AG04450 (cell line): Measurements from ENCODE around the gene ACTN4. TPM values are rescaled to one million over a fixed set of nuclear protein-coding genes. Genes with fewer than 3 reads are reported as not detected.
A peak's percentile ranks its signal among the peaks of the same experiment; 100 is the strongest.

Experiments used
- CTCF ChIA-PET: fragments of 300-600, 350-600 bp; formaldehyde crosslinking; extraction: SDS; loops from one replicate; lab custom pipeline; 2022; ENCODE audit warnings: antibody characterized with exemption, inconsistent platforms; lab: Charles Lee
- POLR2A ChIA-PET: fragments of 350-600 bp; formaldehyde crosslinking; extraction: SDS; loops from one replicate; lab custom pipeline; 2021; ENCODE audit warnings: antibody characterized with exemption, inconsistent platforms; lab: Yijun Ruan, JAX
- DNase-seq: peaks from one replicate; pipeline ENCODE4 v3.0.0-alpha.2; 2011; ENCODE audit warnings: low read depth, low spot score
- H3K27ac ChIP-seq: one replicate; pipeline ENCODE4 v1.5.1; 2012; ENCODE audit warnings: low read depth, low read length, control low read depth
- H3K27me3 ChIP-seq: one replicate; pipeline ENCODE4 v1.6.0; 2012; ENCODE audit warnings: low read length; ENCODE audit not compliant: control insufficient read depth, insufficient read depth
- H3K4me3 ChIP-seq: 2 replicates; pipeline ENCODE4 v1.5.1; 2011; ENCODE audit warnings: mild to moderate bottlenecking, low read depth, low read length, control low read depth
- H3K9me3 ChIP-seq: 2 replicates; pipeline ENCODE4 v1.5.1; 2012; ENCODE audit warnings: low read length; ENCODE audit not compliant: control insufficient read depth, insufficient read depth
- CTCF ChIP-seq: IDR thresholded peaks from 2 replicates; pipeline ENCODE4 v1.5.1; 2011; ENCODE audit warnings: low read depth, low read length, control low read depth, inconsistent platforms
- polyA plus RNA-seq: library from polyadenylated mRNA; depleted of rRNA; stranded (reverse); fragments of >200 nt; gene quantifications from 2 replicates; pipeline ENCODE4 v1.2.3, GENCODE V29; 2011

Gene ACTN4
- polyA plus RNA-seq, 1 experiment, result 300 TPM

GRCh38 chr19:38709671-38710415 lies 62.4 kb downstream of the ACTN4 start:
- peak overlapping the region; percentile 11 for H3K27ac ChIP-seq
- H3K4me3 ChIP-seq, result no peak overlapping the region
- no peak for TF ChIP-seq CTCF
- H3K9me3 ChIP-seq, result no peaks in the 10 kb centered on the region; the same call in 1 of the 2 replicates
- ChIA-PET POLR2A (interaction anchor here (2.0 kb wide), 1 partner anchor 221 kb away, joined by 5 read pairs; the partner anchor contains the start of genes MRPS12 and SARS2), CTCF (no interaction called here)
- H3K27me3 ChIP-seq, result no peaks in the 10 kb centered on the region
- DNase-seq, result no peak

DNA sequence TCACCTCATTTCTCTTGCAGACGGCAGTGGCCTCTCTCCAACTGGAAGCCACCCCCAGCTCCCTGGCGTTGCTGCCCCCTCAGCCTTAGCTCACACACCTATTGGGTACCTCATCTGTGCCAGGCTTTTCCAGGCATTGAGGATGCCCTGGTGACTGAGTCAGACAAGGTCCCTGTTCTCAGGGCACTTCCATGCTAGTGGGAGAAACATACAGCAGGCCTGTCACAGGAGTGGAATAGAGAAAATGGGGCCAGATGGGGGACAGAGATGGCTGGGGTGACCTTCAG lies 62.9 kb downstream of the ACTN4 start:
- H3K27ac ChIP-seq, result peak overlapping the region; percentile 83
- no peak overlapping the region for H3K4me3 ChIP-seq
- no peak for DNase-seq
- no peaks in the 10 kb centered on the region for H3K27me3 ChIP-seq
- ChIA-PET POLR2A (interaction anchor here (1.4 to 2.0 kb wide), 2 partner anchors 9 to 220 kb away, joined by 5 to 8 read pairs; partner anchors contain the start of genes MRPS12 and SARS2), CTCF (no interaction called here)
- H3K9me3 ChIP-seq, result no peaks in the 10 kb centered on the region; the same call in 1 of the 2 replicates
- TF ChIP-seq CTCF, result no peak

DNA sequence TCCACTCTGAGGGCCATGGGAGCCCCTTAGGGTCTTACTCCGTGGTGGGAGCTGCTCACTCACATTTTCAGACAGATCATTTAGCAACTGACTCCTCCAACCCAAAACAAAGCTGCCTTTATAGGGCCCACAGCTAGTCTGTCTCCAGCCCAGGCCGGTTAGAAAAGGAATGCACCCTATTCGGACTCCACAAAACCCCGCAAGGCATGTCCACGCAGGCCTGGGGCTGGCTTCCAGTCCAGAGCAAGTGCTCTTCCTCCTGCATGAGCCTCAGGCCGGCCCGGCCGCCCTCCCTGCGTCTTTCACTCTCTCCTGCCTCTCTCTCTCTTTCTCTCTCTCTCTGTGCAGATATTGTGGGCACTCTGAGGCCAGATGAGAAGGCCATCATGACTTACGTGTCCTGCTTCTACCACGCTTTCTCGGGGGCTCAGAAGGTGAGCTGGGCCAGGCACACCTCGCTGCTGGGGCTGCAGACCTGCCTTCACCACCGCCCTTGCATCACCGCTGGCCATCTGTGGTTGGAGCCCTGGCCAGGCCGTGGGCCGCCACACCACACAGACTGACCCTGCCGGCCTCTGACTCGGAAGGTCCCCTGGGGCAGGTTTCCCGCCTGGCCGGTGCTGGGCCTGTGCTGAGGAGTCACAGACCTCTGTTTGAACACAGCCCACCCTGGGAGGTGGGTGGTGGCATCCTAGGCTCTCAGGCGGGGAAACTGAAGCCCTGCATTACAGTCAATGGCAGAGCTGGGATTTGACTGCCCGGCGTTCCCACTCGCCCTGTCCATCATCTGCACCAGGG lies 63.7 kb downstream of the ACTN4 start:
- Histone ChIP-seq H3K4me3 (no peak overlapping the region), H3K27me3 (no peaks in the 10 kb centered on the region), H3K27ac (peak overlapping the region; percentile 83), H3K9me3 (no peaks in the 10 kb centered on the region; the same call in 1 of the 2 replicates)
- CTCF ChIA-PET, result interaction anchor here (0.5 to 1.8 kb wide), 5 partner anchors 17 to 218 kb away, joined by 3 to 5 read pairs (median 3); partner anchors contain the start of gene ACTN4
- no peak for TF ChIP-seq CTCF
- no peak for DNase-seq
- POLR2A ChIA-PET, result interaction anchor here (0.7 to 2.0 kb wide), 8 partner anchors 10 to 220 kb away, joined by 3 to 25 read pairs (median 4); partner anchors contain the start of genes ACTN4, MRPS12 and SARS2

- no peak overlapping the region for H3K4me3 ChIP-seq
- H3K27me3 ChIP-seq, result no peaks in the 10 kb centered on the region
- H3K9me3 ChIP-seq, result no peaks in the 10 kb centered on the region; the same call in 1 of the 2 replicates
- POLR2A ChIA-PET, result interaction anchor here (0.6 to 2.0 kb wide), 9 partner anchors 10 to 219 kb away, joined by 3 to 25 read pairs (median 3); partner anchors contain the start of genes ACTN4, MRPS12 and SARS2
- DNase-seq, result peak; percentile 86
- TF ChIP-seq CTCF, result peak; percentile 30
- CTCF ChIA-PET, result interaction anchor here (0.5 to 1.8 kb wide), 7 partner anchors 16 to 217 kb away, joined by 3 to 5 read pairs (median 3); partner anchors contain the start of gene ACTN4
- H3K27ac ChIP-seq, result peak overlapping the region; percentile 83
These were observed 64.3 kb downstream of the ACTN4 start for GRCh38 chr19:38711726-38712153.
